22Rv1 (cell line): ENCODE data around the gene GPR62.

Experiments
- CTCF ChIP-seq: fragments of 450-650 bp; IDR thresholded peaks from 2 replicates; pipeline ENCODE4 v1.5.1; 2017; ENCODE audit warnings: mild to moderate bottlenecking
- ZFX ChIP-seq: fragments of 450-650 bp; IDR thresholded peaks from 2 replicates; pipeline ENCODE4 v1.6.1; 2017; ENCODE audit warnings: antibody characterized with exemption, borderline replicate concordance

DNA sequence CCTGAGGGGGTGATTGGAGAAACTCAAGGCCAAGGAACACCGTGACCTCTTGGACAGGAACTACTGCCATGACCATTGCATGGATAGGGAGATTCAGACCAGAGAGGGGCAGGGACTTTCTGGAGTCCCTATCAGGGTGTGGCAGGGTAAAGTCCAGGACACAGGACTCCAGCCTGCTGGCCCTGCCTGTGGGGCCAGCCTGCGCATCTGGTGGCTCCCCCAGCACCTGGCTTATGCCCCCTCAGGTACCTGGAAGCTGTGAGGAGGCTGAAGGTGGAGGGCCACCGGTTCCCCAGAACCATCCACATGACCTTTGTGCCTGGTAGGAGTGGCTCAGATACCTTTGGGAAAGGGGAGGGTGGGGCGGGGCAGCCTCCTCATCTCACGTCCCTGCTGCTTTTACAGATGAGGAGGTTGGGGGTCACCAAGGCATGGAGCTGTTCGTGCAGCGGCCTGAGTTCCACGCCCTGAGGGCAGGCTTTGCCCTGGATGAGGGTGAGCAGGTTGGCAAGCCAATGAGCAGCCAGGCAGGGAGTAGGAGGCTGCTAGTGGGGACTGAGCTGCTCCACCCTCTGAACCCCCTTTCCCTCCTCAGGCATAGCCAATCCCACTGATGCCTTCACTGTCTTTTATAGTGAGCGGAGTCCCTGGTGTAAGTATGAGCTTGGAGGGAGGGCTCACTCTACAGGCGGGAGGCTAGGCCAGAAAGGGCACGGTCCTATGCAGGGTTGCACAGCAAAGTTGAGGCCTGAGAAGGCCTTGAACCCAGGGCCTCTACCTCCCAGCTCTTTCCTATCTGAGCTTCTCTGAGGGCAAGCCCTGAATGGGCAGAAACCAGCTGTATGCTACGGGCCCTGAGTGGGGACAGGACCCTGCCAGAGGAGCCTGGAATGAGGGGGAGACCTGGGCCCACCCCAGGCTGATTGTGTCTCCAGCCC, 31.1 kb downstream of the GPR62 start:
- TF ChIP-seq CTCF (no peak), ZFX (no peak)
